ENCODE results near the gene TMEM91. TPM values are rescaled to one million over a fixed set of nuclear protein-coding genes. Genes with fewer than 3 reads are reported as not detected.
A peak's percentile ranks its signal among the peaks of the same experiment; 100 is the strongest.

TMEM91 gene
- total and polyA plus RNA-seq, 2 of the 4 experiments (the other 2 are of a cell fraction), result 1.4 to 4.8 TPM

DNA sequence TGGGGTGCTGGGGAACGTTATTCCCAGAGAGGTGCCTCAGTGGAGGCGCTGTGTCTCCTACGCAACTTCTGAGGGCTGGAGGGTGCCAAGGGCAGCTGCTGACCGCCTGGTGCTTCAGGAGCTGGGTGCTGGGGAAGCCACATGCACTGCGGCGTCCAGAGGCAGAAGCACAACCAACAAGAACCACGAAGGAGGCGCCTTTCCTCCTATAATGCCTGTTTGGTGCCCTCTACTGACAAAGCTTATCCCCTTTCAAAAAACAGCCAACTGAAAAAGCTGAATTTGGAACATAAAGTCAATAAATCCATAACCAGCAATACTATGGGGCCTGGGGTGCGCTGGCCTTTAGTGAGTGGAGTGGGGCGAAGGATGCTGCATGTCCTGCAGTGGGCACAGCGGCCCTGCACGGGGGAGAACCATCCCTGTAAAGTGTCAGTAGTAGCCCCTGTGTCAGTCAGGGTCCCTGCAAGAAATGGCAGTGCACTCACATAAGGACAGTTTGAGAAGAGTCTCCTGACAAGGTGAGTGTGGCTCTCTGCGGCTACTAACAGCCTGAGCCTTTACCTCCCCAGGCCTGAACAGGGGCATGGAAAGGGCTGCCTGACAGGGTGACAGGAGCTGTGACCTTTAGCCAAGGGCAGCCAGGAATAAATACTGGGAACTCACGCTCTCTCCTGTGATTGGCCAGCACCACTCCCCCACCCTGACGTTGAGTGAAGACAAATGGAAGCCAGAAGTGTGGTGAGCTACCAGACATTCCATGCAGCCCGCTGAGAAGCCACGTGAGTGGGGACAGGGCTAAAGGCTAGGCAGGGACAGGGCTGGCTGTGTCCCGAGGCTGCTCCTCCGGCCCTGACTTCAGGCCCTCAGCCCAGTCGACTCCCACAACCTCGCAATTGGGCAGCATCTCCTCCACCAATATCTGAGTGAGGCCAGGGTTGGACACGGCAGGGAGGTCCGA, 55.4 kb downstream of the TMEM91 start:
- no peak overlapping the region for H3K14ac ChIP-seq (replicated peaks; ENCODE audit: low read depth, low read length)
- H3K27ac ChIP-seq (ENCODE audit: insufficient read depth, low read length), result no peak overlapping the region
- H2BK5ac ChIP-seq (ENCODE audit: low read depth, low read length, poor library complexity, severe bottlenecking), result no peak overlapping the region
- no peak overlapping the region for H3K4me3 ChIP-seq (ENCODE audit: insufficient read depth, low read depth, low read length)
- H3K9ac ChIP-seq (ENCODE audit: low read depth, low read length), result no peak overlapping the region
- H3K56ac ChIP-seq (ENCODE audit: extremely low read depth, insufficient read depth, low read length), result no peak overlapping the region
- H3K9me1 ChIP-seq (ENCODE audit: insufficient read depth, low read length), result no peaks in the 10 kb centered on the region
- H3K36me3 ChIP-seq (ENCODE audit: control insufficient read depth, insufficient read depth, low read length), result peaks cover 23% of the 10 kb centered on the region
- H3K18ac ChIP-seq (ENCODE audit: low read depth, low read length), result no peak overlapping the region
- H2AFZ ChIP-seq (replicated peaks; ENCODE audit: low read length, poor library complexity), result peak overlapping the region; percentile 17
- peaks cover 9% of the 10 kb centered on the region; the same call in 1 of the 2 replicates for H3K4me1 ChIP-seq (ENCODE audit: control insufficient read depth, insufficient read depth, low read length)
- H3K4me2 ChIP-seq (ENCODE audit: low read depth, low read length), result no peak overlapping the region
- no peak for TF ChIP-seq RFX5 (IDR thresholded peaks at IDR 0.05; ENCODE audit: low read depth, low read length)
- TF ChIP-seq RCOR1 (IDR thresholded peaks at IDR 0.05; ENCODE audit: insufficient replicate concordance, low read length), result no peak
- no peak for TF ChIP-seq NFE2L2 (IDR thresholded peaks at IDR 0.05; ENCODE audit: low read depth, low read length)
- no peak for TF ChIP-seq MXI1 (IDR thresholded peaks at IDR 0.05; ENCODE audit: borderline replicate concordance, low read depth, low read length)
- TF ChIP-seq, protein P1, sequence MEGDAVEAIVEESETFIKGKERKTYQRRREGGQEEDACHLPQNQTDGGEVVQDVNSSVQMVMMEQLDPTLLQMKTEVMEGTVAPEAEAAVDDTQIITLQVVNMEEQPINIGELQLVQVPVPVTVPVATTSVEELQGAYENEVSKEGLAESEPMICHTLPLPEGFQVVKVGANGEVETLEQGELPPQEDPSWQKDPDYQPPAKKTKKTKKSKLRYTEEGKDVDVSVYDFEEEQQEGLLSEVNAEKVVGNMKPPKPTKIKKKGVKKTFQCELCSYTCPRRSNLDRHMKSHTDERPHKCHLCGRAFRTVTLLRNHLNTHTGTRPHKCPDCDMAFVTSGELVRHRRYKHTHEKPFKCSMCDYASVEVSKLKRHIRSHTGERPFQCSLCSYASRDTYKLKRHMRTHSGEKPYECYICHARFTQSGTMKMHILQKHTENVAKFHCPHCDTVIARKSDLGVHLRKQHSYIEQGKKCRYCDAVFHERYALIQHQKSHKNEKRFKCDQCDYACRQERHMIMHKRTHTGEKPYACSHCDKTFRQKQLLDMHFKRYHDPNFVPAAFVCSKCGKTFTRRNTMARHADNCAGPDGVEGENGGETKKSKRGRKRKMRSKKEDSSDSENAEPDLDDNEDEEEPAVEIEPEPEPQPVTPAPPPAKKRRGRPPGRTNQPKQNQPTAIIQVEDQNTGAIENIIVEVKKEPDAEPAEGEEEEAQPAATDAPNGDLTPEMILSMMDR (conservative IDR thresholded peaks at IDR 0.05; ENCODE audit: low read depth, low read length), result peak; percentile 41
- TF ChIP-seq CEBPB (IDR thresholded peaks at IDR 0.05; ENCODE audit: low read depth, low read length), result no peak
- TF ChIP-seq SMC3 (IDR thresholded peaks at IDR 0.05; ENCODE audit: low read depth, low read length), result no peak
- TF ChIP-seq RAD21 (IDR thresholded peaks at IDR 0.05; ENCODE audit: low read length), result peak; percentile 25; the same call in 1 of the 2 replicates
- no peak for TF ChIP-seq POLR2A (IDR thresholded peaks at IDR 0.05; ENCODE audit: low read depth, low read length)
- TF ChIP-seq BHLHE40 (IDR thresholded peaks at IDR 0.05; ENCODE audit: low read depth, low read length), result no peak
- TF ChIP-seq MAFK (IDR thresholded peaks at IDR 0.05; ENCODE audit: low read depth, low read length), result no peak
- no peaks in the 10 kb centered on the region for H3K27me3 ChIP-seq (ENCODE audit: control insufficient read depth, insufficient read depth, low read length)
- H4K20me1 ChIP-seq (ENCODE audit: insufficient read depth, low read length), result no peaks in the 10 kb centered on the region
- peak; percentile 31 for DNase-seq
- WGBS, 2 experiments (ENCODE audit: extremely low coverage in 2 of 2, insufficient read length in 1 of 2), result 77% methylated on average over 6 of the region's 23 CpGs; no CpG with 5 or more reads in 1 of the 2 experiments
- no peak overlapping the region for H4K91ac ChIP-seq (ENCODE audit: insufficient read depth, low read depth, low read length)
- H4K5ac ChIP-seq (ENCODE audit: low read depth, low read length), result no peak overlapping the region
- H4K8ac ChIP-seq (ENCODE audit: low read depth in 2 of 2, low read length in 2 of 2), result no peak overlapping the region
- dilution Hi-C loops (cut with HindIII; ENCODE audit: low sequenced_read_pairs, unreplicated experiment) (no loop called here), in situ Hi-C loops (cut with MboI; ENCODE audit: low sequenced_read_pairs) (no loop called here), intact Hi-C loops (cut with micrococcal nuclease) (loop anchor here (1.0 kb wide), 1 partner anchor 110 kb away; no protein-coding TSS in a partner anchor)
- no peak overlapping the region for H3K4ac ChIP-seq (ENCODE audit: low read depth, low read length)
- H3K23ac ChIP-seq (ENCODE audit: low read depth, low read length), result no peak overlapping the region
- no peak overlapping the region for H2AK5ac ChIP-seq (ENCODE audit: low read depth, low read length)
- H3K79me1 ChIP-seq (ENCODE audit: low read depth in 1 of 2, low read length in 2 of 2), result peaks cover 0 to 7% of the 10 kb centered on the region in 2 experiments; a peak in 2 of 4 replicates
- H2BK20ac ChIP-seq (ENCODE audit: low read depth, low read length), result no peak overlapping the region
- no peak; the same call in 1 of the 2 replicates for ATAC-seq (ENCODE audit: low read depth)
- no peaks in the 10 kb centered on the region for H3K9me3 ChIP-seq (ENCODE audit: control insufficient read depth, insufficient read depth, low read length)
- ChIA-PET CTCF (interaction anchor here (0.7 to 0.9 kb wide), 2 partner anchors 23 to 109 kb away, joined by 3 read pairs; no protein-coding TSS in a partner anchor), POLR2A (ENCODE audit: unreplicated experiment) (no interaction called here)
- no peak overlapping the region for H2BK120ac ChIP-seq (ENCODE audit: low read depth, low read length)
- no peak overlapping the region for H2BK15ac ChIP-seq (ENCODE audit: low read depth, low read length)
- TSS peak; percentile 65 for BruUV-seq (replicated peaks)
- no peak overlapping the region for H2AK9ac ChIP-seq (replicated peaks; ENCODE audit: low read depth, low read length, poor library complexity)
